Natural killer cell (primary cell): ENCODE measurements around the gene POLDIP3. TPM values are rescaled to one million over a fixed set of nuclear protein-coding genes. Genes with fewer than 3 reads are reported as not detected.

ENCODE experiments used
- ATAC-seq, 3 donors: fragments of 150-1000 bp in 2 of 3; fragments of 200-7000 bp in 1 of 3; cut with Tn5 transposase; 1 replicate in 1 of 3; 2 replicates in 2 of 3; pipeline ENCODE4 v1.10.0; 2021; ENCODE audit warnings: mild to moderate bottlenecking in 2 of 3, moderate library complexity in 2 of 3
- DNase-seq, 2 donors: peaks; one replicate each; pipeline versions ENCODE4 v3.0.0 to v3.0.0-alpha.2; 2013 to 2021; ENCODE audit warnings: mixed read lengths in 1 of 2
- H3K27ac ChIP-seq: one replicate; pipeline ENCODE4 v1.5.1; 2013; ENCODE audit warnings: mild to moderate bottlenecking, low read length
- H3K27me3 ChIP-seq: one replicate; pipeline ENCODE4 v1.6.1; 2013; ENCODE audit warnings: low read length; ENCODE audit not compliant: control insufficient read depth, insufficient read depth
- H3K36me3 ChIP-seq: one replicate; pipeline ENCODE4 v1.6.1; 2013; ENCODE audit warnings: low read length; ENCODE audit not compliant: control insufficient read depth, insufficient read depth
- H3K4me1 ChIP-seq: one replicate; pipeline ENCODE4 v1.6.1; 2013; ENCODE audit warnings: low read length; ENCODE audit not compliant: control insufficient read depth, insufficient read depth
- H3K4me3 ChIP-seq: one replicate; pipeline ENCODE4 v1.5.1; 2013; ENCODE audit warnings: low read length
- H3K9me3 ChIP-seq: one replicate; pipeline ENCODE4 v1.6.1; 2013; ENCODE audit warnings: low read length; ENCODE audit not compliant: control insufficient read depth, insufficient read depth
- H3K27ac Mint-ChIP-seq, 2 donors: one replicate each; pipeline ENCODE4 v1.8.0; 2022; ENCODE audit warnings: mild to moderate bottlenecking in 2 of 2, mixed read lengths in 2 of 2, moderate library complexity in 1 of 2
- H3K27me3 Mint-ChIP-seq, 2 donors: one replicate each; pipeline ENCODE4 v1.8.0; 2022; ENCODE audit warnings: low read depth in 2 of 2, mixed read lengths in 2 of 2
- H3K36me3 Mint-ChIP-seq: one replicate; pipeline ENCODE4 v1.8.0; 2022; ENCODE audit warnings: mixed read lengths
- H3K4me1 Mint-ChIP-seq, 2 donors: one replicate each; pipeline ENCODE4 v1.8.0; 2022; ENCODE audit warnings: mixed read lengths in 2 of 2
- H3K4me3 Mint-ChIP-seq: one replicate; pipeline ENCODE4 v1.8.0; 2022; ENCODE audit warnings: mild to moderate bottlenecking, moderate library complexity, mixed read lengths
- H3K9me3 Mint-ChIP-seq, 2 donors: one replicate each; pipeline ENCODE4 v1.8.0; 2022; ENCODE audit warnings: mixed read lengths in 2 of 2
- WGBS: methylation state at CpG from one replicate; pipeline ENCODE4 v1.1.7; 2013; ENCODE audit warnings: missing lambda C conversion rate; ENCODE audit not compliant: insufficient coverage; 5-methylcytosine and 5-hydroxymethylcytosine counted together
- intact Hi-C: fragments of 100-400 bp; cut with micrococcal nuclease; formaldehyde crosslinking; loops from one replicate; pipeline ENCODE4 v1.14.2; 2022
- total RNA-seq, 4 donors: library from RNA; stranded (reverse); fragments of 120-200 nt in 1 of 4; gene quantifications; one replicate each; pipeline versions ENCODE4 v1.2.3 to v1.2.4, GENCODE V29; 2013 to 2022
- TF ChIP-seq, protein P1 (sequence below): fragments of 200-600 bp; IDR thresholded peaks from one replicate; pipeline ENCODE4 v1.8.0; 2022; ENCODE audit warnings: antibody characterized with exemption

POLDIP3 gene
- total RNA-seq, 3 donors from 2014 or later (not counting 1 experiment from before 2014, with no cell fraction given), result 66.1 to 82.8 (median 70.8) TPM

DNA sequence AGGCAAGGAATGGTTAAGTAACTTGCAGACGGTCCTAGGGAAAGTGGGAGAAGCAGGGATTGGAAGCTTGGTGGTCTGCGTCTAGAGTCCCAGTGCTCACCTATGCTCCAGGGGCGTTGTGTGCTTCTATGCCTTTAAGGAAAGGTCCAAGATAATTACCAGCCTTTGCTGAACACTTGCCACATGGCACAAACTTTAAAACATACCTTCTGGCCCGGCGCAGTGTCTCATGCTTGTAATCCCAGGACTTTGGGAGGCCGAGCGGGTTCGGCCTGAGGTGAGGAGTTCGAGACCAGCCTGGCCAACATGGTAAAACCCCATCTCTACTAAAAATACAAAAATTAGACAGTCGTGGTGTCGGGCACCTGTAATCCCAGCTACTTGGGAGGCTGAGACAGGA, 2.3 kb downstream of the POLDIP3 start:
- DNase-seq, result no peak
- peak overlapping the region; percentile 91 for H3K4me3 Mint-ChIP-seq
- H3K27me3 Mint-ChIP-seq, result no peaks in the 10 kb centered on the region
- H3K9me3 Mint-ChIP-seq, result no peaks in the 10 kb centered on the region
- TF ChIP-seq, protein P1, sequence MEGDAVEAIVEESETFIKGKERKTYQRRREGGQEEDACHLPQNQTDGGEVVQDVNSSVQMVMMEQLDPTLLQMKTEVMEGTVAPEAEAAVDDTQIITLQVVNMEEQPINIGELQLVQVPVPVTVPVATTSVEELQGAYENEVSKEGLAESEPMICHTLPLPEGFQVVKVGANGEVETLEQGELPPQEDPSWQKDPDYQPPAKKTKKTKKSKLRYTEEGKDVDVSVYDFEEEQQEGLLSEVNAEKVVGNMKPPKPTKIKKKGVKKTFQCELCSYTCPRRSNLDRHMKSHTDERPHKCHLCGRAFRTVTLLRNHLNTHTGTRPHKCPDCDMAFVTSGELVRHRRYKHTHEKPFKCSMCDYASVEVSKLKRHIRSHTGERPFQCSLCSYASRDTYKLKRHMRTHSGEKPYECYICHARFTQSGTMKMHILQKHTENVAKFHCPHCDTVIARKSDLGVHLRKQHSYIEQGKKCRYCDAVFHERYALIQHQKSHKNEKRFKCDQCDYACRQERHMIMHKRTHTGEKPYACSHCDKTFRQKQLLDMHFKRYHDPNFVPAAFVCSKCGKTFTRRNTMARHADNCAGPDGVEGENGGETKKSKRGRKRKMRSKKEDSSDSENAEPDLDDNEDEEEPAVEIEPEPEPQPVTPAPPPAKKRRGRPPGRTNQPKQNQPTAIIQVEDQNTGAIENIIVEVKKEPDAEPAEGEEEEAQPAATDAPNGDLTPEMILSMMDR, result no peak
- no peak for ATAC-seq
- WGBS, result 88% methylated on average over 11 of the region's 11 CpGs
- H3K27ac Mint-ChIP-seq, result peak overlapping the region; percentile 100
- no peaks in the 10 kb centered on the region for H3K36me3 Mint-ChIP-seq
- intact Hi-C loops, result no loop called here
- H3K36me3 ChIP-seq, result peaks cover 10% of the 10 kb centered on the region
- H3K27ac ChIP-seq, result no peak overlapping the region
- H3K4me1 ChIP-seq, result peaks cover 44% of the 10 kb centered on the region
- peaks cover 34 to 50% of the 10 kb centered on the region in 2 donors for H3K4me1 Mint-ChIP-seq
- no peak overlapping the region for H3K4me3 ChIP-seq
- H3K9me3 ChIP-seq, result no peaks in the 10 kb centered on the region
- no peaks in the 10 kb centered on the region for H3K27me3 ChIP-seq

DNA sequence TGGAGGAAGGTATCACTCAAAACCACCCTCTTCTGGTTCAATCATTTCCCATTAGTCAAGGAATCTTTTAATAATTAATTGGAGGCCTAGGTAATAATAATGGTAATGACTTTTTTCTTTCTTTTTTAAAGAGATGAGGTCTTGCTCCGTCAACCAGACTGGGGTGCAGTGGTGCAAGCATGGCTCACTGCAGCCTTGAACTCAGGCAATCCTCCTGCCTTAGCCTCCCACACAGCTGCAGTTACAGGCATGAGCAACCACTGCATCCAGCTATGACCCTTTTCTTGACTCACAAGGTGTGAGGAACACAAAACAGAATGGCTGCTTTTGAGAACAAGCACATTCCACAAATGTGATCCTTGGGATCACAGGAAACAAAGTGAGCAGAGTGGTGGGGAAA, 3.6 kb downstream of the POLDIP3 start:
- DNase-seq, result no peak
- peak overlapping the region; percentile 6 for H3K4me3 Mint-ChIP-seq
- no peaks in the 10 kb centered on the region for H3K9me3 Mint-ChIP-seq

DNA sequence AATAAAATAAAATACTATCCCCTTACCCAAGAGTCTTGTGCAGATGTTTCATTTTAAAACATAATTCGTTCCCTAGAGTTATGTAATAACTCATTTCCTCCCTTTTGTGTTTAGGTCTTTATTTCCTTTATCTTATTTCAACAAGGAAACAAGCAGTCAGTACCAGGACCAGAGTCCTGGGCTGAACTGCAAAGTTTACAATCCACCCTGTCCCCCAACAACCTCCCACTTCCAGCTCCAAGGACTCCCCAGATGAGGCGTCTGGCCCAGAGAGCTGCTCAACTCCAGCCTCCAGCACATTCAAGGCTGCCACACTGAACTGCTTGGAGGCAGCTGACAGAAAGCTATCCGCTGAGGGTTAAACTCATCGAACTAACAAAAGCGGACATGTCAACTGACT, 4.5 kb downstream of the POLDIP3 start:
- Histone ChIP-seq H3K36me3 (peaks cover 16% of the 10 kb centered on the region), H3K4me3 (no peak overlapping the region), H3K9me3 (no peaks in the 10 kb centered on the region), H3K27ac (no peak overlapping the region), H3K27me3 (no peaks in the 10 kb centered on the region), H3K4me1 (peaks cover 32% of the 10 kb centered on the region)
- H3K4me3 Mint-ChIP-seq, result no peak overlapping the region
- H3K9me3 Mint-ChIP-seq, result no peaks in the 10 kb centered on the region
- TF ChIP-seq, protein P1, result no peak
- peak overlapping the region in 1 of 2 donors; percentile 29 for H3K27ac Mint-ChIP-seq
- intact Hi-C loops, result no loop called here
- peaks cover 26 to 47% of the 10 kb centered on the region in 2 donors for H3K4me1 Mint-ChIP-seq
- WGBS, result 85% methylated on average over 5 of the region's 5 CpGs
- H3K36me3 Mint-ChIP-seq, result no peaks in the 10 kb centered on the region
- no peaks in the 10 kb centered on the region for H3K27me3 Mint-ChIP-seq
- DNase-seq (no peak), ATAC-seq (no peak)

More for the DNA sequence above, 3.6 kb downstream of the POLDIP3 start:
- Histone ChIP-seq H3K9me3 (no peaks in the 10 kb centered on the region), H3K36me3 (peaks cover 10% of the 10 kb centered on the region), H3K27me3 (no peaks in the 10 kb centered on the region), H3K4me1 (peaks cover 40% of the 10 kb centered on the region), H3K27ac (no peak overlapping the region), H3K4me3 (no peak overlapping the region)
- H3K36me3 Mint-ChIP-seq, result no peaks in the 10 kb centered on the region
- no peak for ATAC-seq
- H3K27ac Mint-ChIP-seq, result peak overlapping the region in 1 of 2 donors; percentile 53
- WGBS, result 75% methylated on average over 1 of the region's 1 CpG
- no peaks in the 10 kb centered on the region for H3K27me3 Mint-ChIP-seq
- TF ChIP-seq, protein P1, result no peak
- peaks cover 34 to 54% of the 10 kb centered on the region in 2 donors for H3K4me1 Mint-ChIP-seq
- intact Hi-C loops, result no loop called here

DNA sequence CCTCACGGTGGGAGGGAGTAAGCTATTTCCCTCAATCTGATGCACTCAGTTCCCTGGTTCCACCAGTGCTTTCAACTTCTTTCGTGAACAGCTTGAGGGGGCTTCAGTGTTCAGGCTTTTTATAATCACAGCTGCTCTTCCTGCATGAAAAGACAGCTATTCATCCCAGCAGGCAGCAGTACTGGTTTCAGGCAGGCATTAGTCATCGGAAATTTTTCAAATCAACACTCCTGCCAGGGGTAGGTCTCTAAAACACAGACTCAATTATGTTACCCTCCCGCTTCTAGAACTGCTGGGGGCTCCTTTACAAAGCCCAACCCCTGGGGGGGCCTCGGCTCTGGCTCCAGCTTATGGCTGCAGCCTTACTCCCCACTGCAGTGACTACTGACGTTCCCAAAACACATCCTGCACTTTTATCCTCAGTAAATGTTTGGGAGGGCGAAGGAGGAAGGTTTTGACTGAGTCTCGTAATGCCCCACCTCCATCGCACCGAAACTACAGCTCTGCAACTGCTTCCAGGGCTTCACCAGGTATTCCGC, 5.8 kb downstream of the POLDIP3 start:
- Mint-ChIP-seq H3K9me3 (no peaks in the 10 kb centered on the region), H3K27ac (peak overlapping the region in 1 of 2 donors; percentile 57), H3K36me3 (no peaks in the 10 kb centered on the region), H3K4me1 (peaks cover 17 to 43% of the 10 kb centered on the region in 2 donors), H3K4me3 (no peak overlapping the region), H3K27me3 (no peaks in the 10 kb centered on the region)
- no peak overlapping the region for H3K4me3 ChIP-seq
- peaks cover 29% of the 10 kb centered on the region for H3K4me1 ChIP-seq
- TF ChIP-seq, protein P1, result no peak
- no peaks in the 10 kb centered on the region for H3K27me3 ChIP-seq
- no peak for ATAC-seq
- H3K36me3 ChIP-seq, result peaks cover 23% of the 10 kb centered on the region
- 93% methylated on average over 10 of the region's 11 CpGs for WGBS
- intact Hi-C loops, result no loop called here
- H3K9me3 ChIP-seq, result no peaks in the 10 kb centered on the region
- DNase-seq, result no peak
- no peak overlapping the region for H3K27ac ChIP-seq
